NCI-H146 (cell line): Measurements from ENCODE around the gene LRMDA.

Source experiments
- DNase-seq: peaks from one replicate; lab custom pipeline; 2025; lab: John Stamatoyannopoulos, UW

Gene LRMDA

GRCh38 chr10:75425291-75426079 is 5.9 kb upstream of the LRMDA start:
- no peak for DNase-seq

GRCh38 chr10:75426880-75427279 is 4.5 kb upstream of the LRMDA start:
- DNase-seq = no peak

GRCh38 chr10:75427951-75428350 is 3.5 kb upstream of the LRMDA start:
- no peak for DNase-seq

GRCh38 chr10:75428434-75429158 is 2.8 kb upstream of the LRMDA start:
- DNase-seq = no peak

- no peak for DNase-seq
Measured at GRCh38 chr10:75429159-75429827, 2.1 kb upstream of the LRMDA start.

- peak; percentile 44 for DNase-seq
Measured at GRCh38 chr10:75430000-75430763, 1.2 kb upstream of the LRMDA start.

GRCh38 chr10:75432176-75432575 is 752 bp downstream of the LRMDA start:
- DNase-seq = no peak

- DNase-seq = no peak
Measured at GRCh38 chr10:75432763-75433162, 1.3 kb downstream of the LRMDA start.

GRCh38 chr10:75433216-75433615 is 1.8 kb downstream of the LRMDA start:
- no peak for DNase-seq

GRCh38 chr10:75434291-75434690 is 2.9 kb downstream of the LRMDA start:
- no peak for DNase-seq

- no peak for DNase-seq
Measured at GRCh38 chr10:75435291-75435690, 3.9 kb downstream of the LRMDA start.

- no peak for DNase-seq
Measured at GRCh38 chr10:75436896-75437295, 5.5 kb downstream of the LRMDA start.

GRCh38 chr10:75437693-75438092 is 6.3 kb downstream of the LRMDA start:
- DNase-seq = no peak

GRCh38 chr10:75438275-75438674 is 6.9 kb downstream of the LRMDA start:
- DNase-seq = no peak

GRCh38 chr10:75439811-75440210 is 8.4 kb downstream of the LRMDA start:
- DNase-seq = no peak

- no peak for DNase-seq
Measured at GRCh38 chr10:75440271-75440793, 8.9 kb downstream of the LRMDA start.

GRCh38 chr10:75441196-75441595 is 9.8 kb downstream of the LRMDA start:
- peak; percentile 41 for DNase-seq

GRCh38 chr10:75441682-75442081 is 10.3 kb downstream of the LRMDA start:
- no peak for DNase-seq

- no peak for DNase-seq
Measured at GRCh38 chr10:75443362-75443761, 11.9 kb downstream of the LRMDA start.

GRCh38 chr10:75444781-75445386 is 13.5 kb downstream of the LRMDA start:
- no peak for DNase-seq

GRCh38 chr10:75446508-75446907 is 15.1 kb downstream of the LRMDA start:
- no peak for DNase-seq
